Endodermal cell (in vitro differentiated cells): ENCODE measurements around the gene METTL23. TPM values are rescaled to one million over a fixed set of nuclear protein-coding genes. Genes with fewer than 3 reads are reported as not detected.

Experiments used
- DNase-seq: peaks from one replicate; pipeline ENCODE4 v3.0.0-alpha.2; 2017
- H3K27ac ChIP-seq: 2 replicates; pipeline ENCODE4 v1.5.1; 2013; ENCODE audit warnings: mild to moderate bottlenecking, low read depth, low read length, moderate library complexity
- H3K27me3 ChIP-seq: 2 replicates; pipeline ENCODE4 v1.6.1; 2013; ENCODE audit warnings: mild to moderate bottlenecking, low read length, moderate library complexity; ENCODE audit not compliant: insufficient read depth, control insufficient read depth, poor library complexity, severe bottlenecking
- H3K36me3 ChIP-seq: 2 replicates; pipeline ENCODE4 v1.7.0; 2013; ENCODE audit warnings: mild to moderate bottlenecking, low read length, moderate library complexity; ENCODE audit not compliant: control insufficient read depth, insufficient read depth
- H3K4me1 ChIP-seq: one replicate; pipeline ENCODE4 v1.7.0; 2013; ENCODE audit warnings: low read length; ENCODE audit not compliant: control insufficient read depth, insufficient read depth
- H3K4me3 ChIP-seq: 2 replicates; pipeline ENCODE4 v1.5.1; 2013; ENCODE audit warnings: mild to moderate bottlenecking, low read length, moderate library complexity
- H3K9ac ChIP-seq: 2 replicates; pipeline ENCODE4 v1.6.1; 2013; ENCODE audit warnings: mild to moderate bottlenecking, low read length, moderate library complexity; ENCODE audit not compliant: poor library complexity, severe bottlenecking; ENCODE audit errors: extremely low read depth
- H3K9me3 ChIP-seq: 2 replicates; pipeline ENCODE4 v1.6.1; 2013; ENCODE audit warnings: mild to moderate bottlenecking, low read length, moderate library complexity; ENCODE audit not compliant: control insufficient read depth
- H3K27ac Mint-ChIP-seq: 2 replicates; pipeline ENCODE4 v1.8.0; 2020; ENCODE audit warnings: mixed read lengths
- H3K27me3 Mint-ChIP-seq: 2 replicates; pipeline ENCODE4 v1.8.0; 2021; ENCODE audit warnings: mild to moderate bottlenecking, mixed read lengths; ENCODE audit not compliant: insufficient read depth
- H3K36me3 Mint-ChIP-seq: 2 replicates; pipeline ENCODE4 v1.8.0; 2020; ENCODE audit warnings: low read depth, mixed read lengths
- H3K4me1 Mint-ChIP-seq: 2 replicates; pipeline ENCODE4 v1.8.0; 2020; ENCODE audit warnings: mixed read lengths
- H3K4me3 Mint-ChIP-seq: 2 replicates; pipeline ENCODE4 v1.8.0; 2020; ENCODE audit warnings: mild to moderate bottlenecking, moderate library complexity, mixed read lengths
- H3K9me3 Mint-ChIP-seq: 2 replicates; pipeline ENCODE4 v1.8.0; 2020; ENCODE audit warnings: mild to moderate bottlenecking, mixed read lengths
- CTCF ChIP-seq: fragments of 200-600 bp; sonication (generic); conservative IDR thresholded peaks from 2 replicates; pipeline ENCODE4 v1.5.0; 2021; ENCODE audit warnings: antibody characterized with exemption, mild to moderate bottlenecking
- WGBS, 2 experiments: methylation state at CpG; one replicate each; pipeline versions ENCODE4 v1.1.5 to v1.1.7; 2013; ENCODE audit warnings: missing lambda C conversion rate in 2 of 2, mixed read lengths in 1 of 2; ENCODE audit not compliant: insufficient coverage in 1 of 2, insufficient read length in 1 of 2; 5-methylcytosine and 5-hydroxymethylcytosine counted together
- long read RNA-seq, 4 experiments: library from polyadenylated mRNA in 2 of 4; library from RNA in 1 of 4; library from capped mRNA in 1 of 4; stranded (forward) in 3 of 4; unstranded in 1 of 4; transcript quantifications; one replicate each; pipeline ENCODE4 v2.0.0, GENCODE V29; 2020 to 2021; ENCODE audit warnings: inconsistent platforms in 1 of 4
- polyA plus RNA-seq, 2 experiments: library from polyadenylated mRNA; stranded (reverse); fragments of 50-300 nt; gene quantifications; one replicate each; pipeline ENCODE4 v1.2.3, GENCODE V29; 2013
- total RNA-seq, 2 donors: library from RNA; stranded (reverse); fragmentation: NEBNext Ultra II Directional in 1 of 2; extraction: Animal tissue kit (Norgen Biotek cat#: 25700) in 1 of 2; gene quantifications; 2 replicates in 1 of 2; 3 replicates in 1 of 2; pipeline ENCODE4 v1.2.1, GENCODE V29; 2021

METTL23 gene
- total RNA-seq = 10 to 100 TPM; 31.3 to 39.9 TPM
- 32.3 TPM for polyA plus RNA-seq (2013, experiment 1 of 2)
- polyA plus RNA-seq (2013, experiment 2 of 2) = 27.7 TPM
- long read RNA-seq, experiment 1, partial matches to known transcripts = 21 of 35 reads
- long read RNA-seq, experiment 1, other reads (novel, unspliced or antisense) = 9 of 35 reads
- long read RNA-seq, experiment 2, transcript METTL23-201 (5 exons, 1,155 nt) = major isoform, 6 of 19 reads
- long read RNA-seq, experiment 2, partial matches to known transcripts = 0 of 19 reads
- long read RNA-seq, experiment 2, other reads (novel, unspliced or antisense) = 3 of 19 reads
- long read RNA-seq, experiment 3, transcript METTL23-201 (5 exons, 1,155 nt) = major isoform, 6 of 24 reads
- long read RNA-seq, experiment 3, partial matches to known transcripts = 1 of 24 reads
- long read RNA-seq, experiment 3, other reads (novel, unspliced or antisense) = 6 of 24 reads
- long read RNA-seq, experiment 4, transcript METTL23-212 (4 exons, 1,006 nt) = major isoform, 15 of 61 reads
- long read RNA-seq, experiment 4, transcript METTL23-201 (5 exons, 1,155 nt) = minor isoform, 9 of 61 reads
- long read RNA-seq, experiment 4, transcript METTL23-206 (5 exons, 581 nt) = minor isoform, 8 of 61 reads
- long read RNA-seq, experiment 4, transcript METTL23-204 (4 exons, 904 nt) = minor isoform, 14 of 61 reads
- long read RNA-seq, experiment 4, partial matches to known transcripts = 2 of 61 reads
- long read RNA-seq, experiment 4, other reads (novel, unspliced or antisense) = 6 of 61 reads

GRCh38 chr17:76726776-76727718, at the start of gene METTL23:
TSS of gene METTL23 (plus strand) at chr17:76726839. CDS start at chr17:76729711, 2,872 bp downstream.
- Mint-ChIP-seq H3K4me3 (peak within 1 kb of the TSS; percentile 87), H3K27me3 (no peaks in the 10 kb centered on the region), H3K27ac (peak within 1 kb of the TSS; percentile 96), H3K4me1 (peaks cover 5% of the 10 kb centered on the region), H3K36me3 (peaks cover 36% of the 10 kb centered on the region), H3K9me3 (no peaks in the 10 kb centered on the region)
- Histone ChIP-seq H3K4me1 (no peaks in the 10 kb centered on the region), H3K27me3 (no peaks in the 10 kb centered on the region), H3K36me3 (peaks cover 33% of the 10 kb centered on the region), H3K9me3 (no peaks in the 10 kb centered on the region), H3K9ac (peak within 1 kb of the TSS; percentile 93), H3K27ac (peak within 1 kb of the TSS; percentile 94), H3K4me3 (peak within 1 kb of the TSS; percentile 89)
- WGBS, 2 experiments = 4 to 5% methylated on average over 39 to 70 of the region's 71 CpGs
- DNase-seq = peak; percentile 92
- TF ChIP-seq CTCF = peak; percentile 91

- Mint-ChIP-seq H3K27me3 (peaks cover 2% of the 10 kb centered on the region), H3K4me3 (no peak overlapping the region), H3K9me3 (peaks cover 3% of the 10 kb centered on the region), H3K27ac (no peak overlapping the region), H3K4me1 (peaks cover 4% of the 10 kb centered on the region), H3K36me3 (peaks cover 11% of the 10 kb centered on the region)
- 93 to 99% methylated on average over 13 to 16 of the region's 16 CpGs for WGBS, 2 experiments
- TF ChIP-seq CTCF = no peak
- H3K4me3 ChIP-seq = no peak overlapping the region
- DNase-seq = peak; percentile 28
- H3K36me3 ChIP-seq = peaks cover 9% of the 10 kb centered on the region
- H3K9me3 ChIP-seq = no peaks in the 10 kb centered on the region
- H3K4me1 ChIP-seq = no peaks in the 10 kb centered on the region
- no peaks in the 10 kb centered on the region for H3K27me3 ChIP-seq
- H3K9ac ChIP-seq = no peak overlapping the region
- H3K27ac ChIP-seq = no peak overlapping the region
Observed at GRCh38 chr17:76677406-76677805, 49.2 kb upstream of the METTL23 start.

GRCh38 chr17:76678330-76678729, 48.3 kb upstream of the METTL23 start:
- no peak for TF ChIP-seq CTCF
- 80 to 89% methylated on average over 10 to 12 of the region's 12 CpGs for WGBS, 2 experiments

More at GRCh38 chr17:76678330-76678729, 48.3 kb upstream of the METTL23 start:
- no peak for DNase-seq
- Histone ChIP-seq H3K27ac (no peak overlapping the region), H3K4me1 (no peaks in the 10 kb centered on the region), H3K36me3 (peaks cover 15% of the 10 kb centered on the region), H3K4me3 (no peak overlapping the region), H3K9me3 (no peaks in the 10 kb centered on the region), H3K9ac (no peak overlapping the region), H3K27me3 (no peaks in the 10 kb centered on the region)
- peaks cover 3% of the 10 kb centered on the region for H3K9me3 Mint-ChIP-seq
- no peak overlapping the region for H3K4me3 Mint-ChIP-seq
- H3K36me3 Mint-ChIP-seq = peaks cover 11% of the 10 kb centered on the region
- no peak overlapping the region for H3K27ac Mint-ChIP-seq
- H3K27me3 Mint-ChIP-seq = peaks cover 2% of the 10 kb centered on the region
- H3K4me1 Mint-ChIP-seq = peaks cover 2% of the 10 kb centered on the region
